Astrocyte of the cerebellum (primary cell): Measurements from ENCODE around the gene SPDYE16.
"Not testable (repeated sequence)": the region's sequence is repeated elsewhere in the genome, so short reads cannot be mapped to it uniquely, and the experiment has no call there.

ENCODE experiments used
- DNase-seq: peaks from one replicate; pipeline ENCODE4 v3.0.0-alpha.2; 2011; ENCODE audit warnings: low read depth
- H3K4me3 ChIP-seq: 2 replicates; pipeline ENCODE4 v1.5.1; 2011; ENCODE audit warnings: mild to moderate bottlenecking, low read depth, low read length, moderate library complexity
- CTCF ChIP-seq: IDR thresholded peaks from 2 replicates; pipeline ENCODE4 v1.5.1; 2012; ENCODE audit warnings: low read length, low read depth, moderate library complexity, mild to moderate bottlenecking; ENCODE audit errors: missing control alignments
- in situ Hi-C: cut with HindIII; loops from 2 replicates; pipeline ENCODE4 v1.10.0; 2017; ENCODE audit warnings: low sequenced_read_pairs

The SPDYE16 gene

GRCh38 chr7:76513817-76514799 is 29.0 kb downstream of the SPDYE16 start:
- no peak for DNase-seq
- in situ Hi-C loops, result no loop called here
- H3K4me3 ChIP-seq, result no peak overlapping the region
- TF ChIP-seq CTCF, result no peak

GRCh38 chr7:76512941-76513816 is 29.9 kb downstream of the SPDYE16 start:
- in situ Hi-C loops, result no loop called here
- no peak overlapping the region for H3K4me3 ChIP-seq
- no peak for DNase-seq
- peak; percentile 63 for TF ChIP-seq CTCF

GRCh38 chr7:76511911-76512885 is 30.9 kb downstream of the SPDYE16 start:
- H3K4me3 ChIP-seq, DNase-seq, in situ Hi-C loops: not testable (repeated sequence)

GRCh38 chr7:76511200-76511910 is 31.7 kb downstream of the SPDYE16 start:
- in situ Hi-C loops, DNase-seq, H3K4me3 ChIP-seq: not testable (repeated sequence)

- in situ Hi-C loops, result no loop called here
- TF ChIP-seq CTCF, result no peak
- no peak within 1 kb of the TSS for H3K4me3 ChIP-seq
- DNase-seq, result no peak
These were observed 32.9 kb downstream of the SPDYE16 start, which contains the start of gene UPK3B for GRCh38 chr7:76509931-76510877. UPK3B (plus strand) TSS chr7:76510552; CDS start chr7:76510653, 101 bp downstream.

GRCh38 chr7:76507723-76508406 is 35.2 kb downstream of the SPDYE16 start:
- H3K4me3 ChIP-seq, result no peak overlapping the region
- no peak for TF ChIP-seq CTCF
- no peak for DNase-seq
- in situ Hi-C loops, result no loop called here

- in situ Hi-C loops, DNase-seq, H3K4me3 ChIP-seq: not testable (repeated sequence)
These were observed 36.5 kb downstream of the SPDYE16 start for GRCh38 chr7:76506643-76507042.
